Epidermal melanocyte (primary cell): ENCODE results near the gene EGFL7.
"Not testable (repeated sequence)": the region's sequence is repeated elsewhere in the genome, so short reads cannot be mapped to it uniquely, and the experiment has no call there.

ENCODE experiments used
- DNase-seq: peaks from one replicate; pipeline ENCODE4 v3.0.0; 2011; ENCODE audit warnings: low spot score; ENCODE audit not compliant: insufficient read length

Gene EGFL7

GRCh38 chr9:136624184-136624951 lies 38.3 kb upstream of the EGFL7 start:
- no peak for DNase-seq

- DNase-seq: peak; percentile 81
These were observed 37.3 kb upstream of the EGFL7 start for GRCh38 chr9:136625101-136626065.

- no peak for DNase-seq
These were observed 36.5 kb upstream of the EGFL7 start for GRCh38 chr9:136626066-136626725.

GRCh38 chr9:136626740-136627642 lies 35.7 kb upstream of the EGFL7 start:
- no peak for DNase-seq

- DNase-seq: no peak
These were observed 35.0 kb upstream of the EGFL7 start for GRCh38 chr9:136627703-136628102.

- no peak for DNase-seq
These were observed 34.4 kb upstream of the EGFL7 start for GRCh38 chr9:136628268-136628667.

GRCh38 chr9:136629001-136629878 lies 33.5 kb upstream of the EGFL7 start:
- DNase-seq: no peak

GRCh38 chr9:136629879-136630661 lies 32.6 kb upstream of the EGFL7 start:
- peak; percentile 72 for DNase-seq

- DNase-seq: no peak
These were observed 32.1 kb upstream of the EGFL7 start for GRCh38 chr9:136630662-136630992.

- peak; percentile 83 for DNase-seq
These were observed 31.4 kb upstream of the EGFL7 start for GRCh38 chr9:136631038-136632000.

GRCh38 chr9:136632072-136632471 lies 30.6 kb upstream of the EGFL7 start:
- DNase-seq: not testable (repeated sequence)

GRCh38 chr9:136632491-136633106 lies 30.1 kb upstream of the EGFL7 start:
- not testable (repeated sequence) for DNase-seq

GRCh38 chr9:136634904-136635303 lies 27.8 kb upstream of the EGFL7 start:
- DNase-seq: no peak

GRCh38 chr9:136640171-136641111 lies 22.3 kb upstream of the EGFL7 start:
- DNase-seq: no peak

GRCh38 chr9:136642439-136642921 lies 20.2 kb upstream of the EGFL7 start:
- no peak for DNase-seq
